Measurements from ENCODE around the gene CHST11. TPM values are rescaled to one million over a fixed set of nuclear protein-coding genes. Genes with fewer than 3 reads are reported as not detected.

The CHST11 gene
- total RNA-seq, 1 experiment from 2014 or later: 0.25 TPM

- Histone ChIP-seq H3K36me3 (ENCODE audit: control insufficient read depth, insufficient read depth, low read length) (no peaks in the 10 kb centered on the region), H3K4me1 (no peaks in the 10 kb centered on the region), H3K9me3 (no peaks in the 10 kb centered on the region), H3K4me3 (ENCODE audit: low read depth, low read length) (no peak overlapping the region), H3K27me3 (replicated peaks; ENCODE audit: control insufficient read depth, insufficient read depth, low read length) (no peaks in the 10 kb centered on the region)
- ChIA-PET POLR2A (no interaction called here), CTCF (no interaction called here)
- no TSS peak for BruUV-seq (replicated peaks)
- H3K9me3 Mint-ChIP-seq (ENCODE audit: unreplicated experiment): no peaks in the 10 kb centered on the region
- intact Hi-C loops (cut with micrococcal nuclease; ENCODE audit: unreplicated experiment): no loop called here
- no peaks in the 10 kb centered on the region for H3K4me1 Mint-ChIP-seq (ENCODE audit: low read depth, unreplicated experiment)
- H3K36me3 Mint-ChIP-seq (ENCODE audit: insufficient read depth, unreplicated experiment): no peaks in the 10 kb centered on the region
- H3K27me3 Mint-ChIP-seq (ENCODE audit: insufficient read depth, unreplicated experiment): peaks cover 19% of the 10 kb centered on the region
- H3K27ac Mint-ChIP-seq (ENCODE audit: unreplicated experiment): no peak overlapping the region
- no peak overlapping the region for H3K4me3 Mint-ChIP-seq (ENCODE audit: unreplicated experiment)
- TF ChIP-seq, protein P1, sequence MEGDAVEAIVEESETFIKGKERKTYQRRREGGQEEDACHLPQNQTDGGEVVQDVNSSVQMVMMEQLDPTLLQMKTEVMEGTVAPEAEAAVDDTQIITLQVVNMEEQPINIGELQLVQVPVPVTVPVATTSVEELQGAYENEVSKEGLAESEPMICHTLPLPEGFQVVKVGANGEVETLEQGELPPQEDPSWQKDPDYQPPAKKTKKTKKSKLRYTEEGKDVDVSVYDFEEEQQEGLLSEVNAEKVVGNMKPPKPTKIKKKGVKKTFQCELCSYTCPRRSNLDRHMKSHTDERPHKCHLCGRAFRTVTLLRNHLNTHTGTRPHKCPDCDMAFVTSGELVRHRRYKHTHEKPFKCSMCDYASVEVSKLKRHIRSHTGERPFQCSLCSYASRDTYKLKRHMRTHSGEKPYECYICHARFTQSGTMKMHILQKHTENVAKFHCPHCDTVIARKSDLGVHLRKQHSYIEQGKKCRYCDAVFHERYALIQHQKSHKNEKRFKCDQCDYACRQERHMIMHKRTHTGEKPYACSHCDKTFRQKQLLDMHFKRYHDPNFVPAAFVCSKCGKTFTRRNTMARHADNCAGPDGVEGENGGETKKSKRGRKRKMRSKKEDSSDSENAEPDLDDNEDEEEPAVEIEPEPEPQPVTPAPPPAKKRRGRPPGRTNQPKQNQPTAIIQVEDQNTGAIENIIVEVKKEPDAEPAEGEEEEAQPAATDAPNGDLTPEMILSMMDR (IDR thresholded peaks at IDR 0.05; ENCODE audit: insufficient read depth in 1 of 2, low read depth in 1 of 2, low read length in 1 of 2, severe bottlenecking in 1 of 2, unreplicated experiment in 1 of 2): no peak
- DNase-seq: no peak
Measured at GRCh38 chr12:104590022-104590421, 133.3 kb downstream of the CHST11 start.

DNA sequence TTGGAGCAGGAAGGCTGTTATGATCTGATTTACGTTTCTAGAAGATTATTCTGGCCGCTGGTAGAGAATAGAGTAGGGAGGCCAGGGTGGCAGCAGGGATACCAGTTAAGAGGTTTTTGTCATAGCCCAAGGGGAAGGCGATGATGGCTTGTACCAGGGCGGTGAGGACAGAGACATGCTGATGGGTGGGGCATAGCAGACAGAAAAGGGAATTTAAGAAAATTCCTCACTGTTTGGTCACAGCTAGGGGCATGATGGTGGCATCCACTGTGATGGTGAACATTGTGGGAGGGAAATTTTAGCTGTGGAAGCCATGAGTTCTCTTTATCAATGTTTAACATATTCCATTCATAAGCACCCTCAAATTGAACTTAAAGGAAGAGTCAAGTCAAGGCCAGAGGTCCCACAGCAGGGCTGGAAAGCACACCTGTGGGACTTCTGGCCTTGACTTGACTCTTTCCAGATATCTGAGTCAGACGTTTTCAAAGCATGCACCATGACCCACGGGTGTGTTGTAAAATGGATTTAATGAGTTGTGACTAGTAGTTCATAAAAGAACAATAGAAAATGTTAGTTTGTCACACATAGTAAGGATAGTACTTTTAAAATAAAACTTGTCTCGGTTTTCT lies 134.6 kb downstream of the CHST11 start:
- Mint-ChIP-seq H3K4me1 (ENCODE audit: low read depth, unreplicated experiment) (no peaks in the 10 kb centered on the region), H3K4me3 (ENCODE audit: unreplicated experiment) (no peak overlapping the region), H3K36me3 (ENCODE audit: insufficient read depth, unreplicated experiment) (no peaks in the 10 kb centered on the region), H3K9me3 (ENCODE audit: unreplicated experiment) (no peaks in the 10 kb centered on the region), H3K27me3 (ENCODE audit: insufficient read depth, unreplicated experiment) (peaks cover 14% of the 10 kb centered on the region), H3K27ac (ENCODE audit: unreplicated experiment) (no peak overlapping the region)
- Histone ChIP-seq H3K9me3 (no peaks in the 10 kb centered on the region), H3K36me3 (ENCODE audit: control insufficient read depth, insufficient read depth, low read length) (no peaks in the 10 kb centered on the region), H3K4me3 (ENCODE audit: low read depth, low read length) (no peak overlapping the region), H3K4me1 (no peaks in the 10 kb centered on the region), H3K27me3 (replicated peaks; ENCODE audit: control insufficient read depth, insufficient read depth, low read length) (no peaks in the 10 kb centered on the region)
- no TSS peak for BruUV-seq (replicated peaks)
- TF ChIP-seq, protein P1 (IDR thresholded peaks at IDR 0.05; ENCODE audit: insufficient read depth in 1 of 2, low read depth in 1 of 2, low read length in 1 of 2, severe bottlenecking in 1 of 2, unreplicated experiment in 1 of 2): no peak
- CTCF ChIA-PET: no interaction called here
- intact Hi-C loops (cut with micrococcal nuclease; ENCODE audit: unreplicated experiment): no loop called here
- no peak for DNase-seq
- POLR2A ChIA-PET: no interaction called here

GRCh38 chr12:104593482-104593881 lies 136.7 kb downstream of the CHST11 start:
- no peak overlapping the region for H3K27ac Mint-ChIP-seq (ENCODE audit: unreplicated experiment)
- CTCF ChIA-PET: no interaction called here
- no peaks in the 10 kb centered on the region for H3K4me1 Mint-ChIP-seq (ENCODE audit: low read depth, unreplicated experiment)

More at GRCh38 chr12:104593482-104593881, 136.7 kb downstream of the CHST11 start:
- peaks cover 9% of the 10 kb centered on the region for H3K27me3 Mint-ChIP-seq (ENCODE audit: insufficient read depth, unreplicated experiment)
- H3K4me3 ChIP-seq (ENCODE audit: low read depth, low read length): no peak overlapping the region
- H3K36me3 Mint-ChIP-seq (ENCODE audit: insufficient read depth, unreplicated experiment): no peaks in the 10 kb centered on the region
- POLR2A ChIA-PET: no interaction called here
- TF ChIP-seq, protein P1 (IDR thresholded peaks at IDR 0.05; ENCODE audit: insufficient read depth in 1 of 2, low read depth in 1 of 2, low read length in 1 of 2, severe bottlenecking in 1 of 2, unreplicated experiment in 1 of 2): no peak
- no peaks in the 10 kb centered on the region for H3K9me3 ChIP-seq
- no TSS peak for BruUV-seq (replicated peaks)
- intact Hi-C loops (cut with micrococcal nuclease; ENCODE audit: unreplicated experiment): no loop called here
- H3K36me3 ChIP-seq (ENCODE audit: control insufficient read depth, insufficient read depth, low read length): no peaks in the 10 kb centered on the region
- H3K4me3 Mint-ChIP-seq (ENCODE audit: unreplicated experiment): no peak overlapping the region
- H3K27me3 ChIP-seq (replicated peaks; ENCODE audit: control insufficient read depth, insufficient read depth, low read length): no peaks in the 10 kb centered on the region
- DNase-seq: no peak
- H3K9me3 Mint-ChIP-seq (ENCODE audit: unreplicated experiment): no peaks in the 10 kb centered on the region
- H3K4me1 ChIP-seq: no peaks in the 10 kb centered on the region

Data from Caco-2 (cell line).